T-helper 2 cell treated with Interferon-gamma antibody and Interleukin-4, amounts not matched to agents 100 ng/mL and 5 ng/mL, for 36 hours (primary cell): Measurements from ENCODE around the gene PNPLA5. TPM values are rescaled to one million over a fixed set of nuclear protein-coding genes. Genes with fewer than 3 reads are reported as not detected.

Experiments
- intact Hi-C: fragments of 100-400 bp; cut with micrococcal nuclease; formaldehyde crosslinking; loops from one replicate; pipeline ENCODE4 v1.15.1; 2023
- total RNA-seq: library from RNA; stranded (reverse); gene quantifications from 2 replicates; pipeline ENCODE4 v1.2.3, GENCODE V29; 2022

PNPLA5 gene
- total RNA-seq, 1 donor from 2014 or later, result not detected

DNA sequence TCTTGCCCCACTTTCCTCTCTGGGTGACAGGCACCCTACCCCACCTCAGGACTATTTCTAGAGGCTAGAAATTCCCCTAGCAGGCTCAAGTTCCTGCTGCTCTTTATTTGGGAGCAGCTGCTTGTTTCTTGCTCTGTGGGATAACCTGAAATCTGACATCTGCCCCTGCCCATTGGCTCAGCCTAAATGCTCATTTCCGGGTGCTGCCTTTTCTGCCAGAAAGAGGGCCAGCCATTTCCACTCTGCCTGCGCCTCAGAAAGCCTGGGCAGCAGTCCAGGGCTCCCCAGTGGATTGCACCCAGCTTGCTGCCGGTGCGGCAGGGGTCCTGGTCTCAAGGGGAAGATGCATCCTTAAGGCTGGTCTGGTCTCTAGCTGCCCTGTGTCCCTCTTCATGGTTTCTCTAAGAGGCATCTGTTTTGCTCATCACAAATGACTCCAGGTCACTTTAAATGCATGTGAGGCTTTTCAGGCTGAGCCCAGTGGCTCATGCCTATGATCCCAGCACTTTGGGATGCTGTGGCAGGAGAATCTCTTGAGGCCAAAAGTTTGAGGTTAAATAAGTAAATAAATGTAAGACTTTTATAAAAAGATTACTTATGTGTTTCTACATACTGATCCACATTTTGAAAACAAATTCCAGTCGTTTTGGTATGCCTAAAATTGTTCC lies 10.3 kb upstream of the PNPLA5 start:
- intact Hi-C loops, result no loop called here

DNA sequence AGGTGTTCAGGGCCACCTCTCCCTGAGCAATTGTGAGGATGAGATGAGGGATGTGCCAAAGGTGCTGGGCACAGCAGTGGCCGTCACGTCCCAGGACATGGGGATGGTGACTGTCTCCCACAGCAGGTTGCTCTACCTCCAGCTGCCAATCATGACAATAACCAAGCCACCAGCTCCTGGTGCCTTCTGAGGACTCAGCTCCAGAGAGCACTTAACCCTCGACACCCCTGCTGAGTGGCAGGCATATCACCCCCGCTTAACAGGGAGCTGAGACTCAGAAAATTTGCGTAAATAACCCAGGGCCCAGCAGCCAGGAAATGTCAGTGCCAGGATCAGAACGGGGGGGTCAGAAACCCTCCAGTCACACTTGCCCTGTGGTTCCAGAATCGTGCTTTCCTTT lies 8.4 kb upstream of the PNPLA5 start:
- intact Hi-C loops, result no loop called here

DNA sequence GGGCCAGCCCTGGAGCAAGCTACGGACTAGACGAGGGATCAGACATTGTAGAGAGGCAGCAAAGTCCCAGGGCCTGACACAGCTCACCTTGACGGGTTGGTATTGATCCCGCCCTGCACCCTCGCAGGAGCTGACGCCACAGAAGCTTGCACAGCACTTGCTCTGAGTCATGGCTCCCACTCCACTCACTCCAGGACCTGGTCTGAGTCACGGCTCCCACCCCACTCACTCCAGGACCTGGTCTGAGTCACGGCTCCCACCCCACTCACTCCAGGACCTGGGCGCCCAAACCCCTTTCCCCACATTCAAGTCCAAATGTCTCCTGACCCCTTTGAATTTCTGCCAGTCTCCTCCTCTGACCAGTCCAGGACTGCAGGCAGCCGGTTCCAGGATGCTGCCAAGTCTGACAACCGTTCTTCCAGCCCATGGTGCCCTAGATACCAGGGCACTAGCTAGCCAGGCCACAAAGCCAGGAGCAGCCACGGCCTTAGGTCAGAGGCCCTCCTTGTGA lies 6.0 kb upstream of the PNPLA5 start:
- intact Hi-C loops, result no loop called here

DNA sequence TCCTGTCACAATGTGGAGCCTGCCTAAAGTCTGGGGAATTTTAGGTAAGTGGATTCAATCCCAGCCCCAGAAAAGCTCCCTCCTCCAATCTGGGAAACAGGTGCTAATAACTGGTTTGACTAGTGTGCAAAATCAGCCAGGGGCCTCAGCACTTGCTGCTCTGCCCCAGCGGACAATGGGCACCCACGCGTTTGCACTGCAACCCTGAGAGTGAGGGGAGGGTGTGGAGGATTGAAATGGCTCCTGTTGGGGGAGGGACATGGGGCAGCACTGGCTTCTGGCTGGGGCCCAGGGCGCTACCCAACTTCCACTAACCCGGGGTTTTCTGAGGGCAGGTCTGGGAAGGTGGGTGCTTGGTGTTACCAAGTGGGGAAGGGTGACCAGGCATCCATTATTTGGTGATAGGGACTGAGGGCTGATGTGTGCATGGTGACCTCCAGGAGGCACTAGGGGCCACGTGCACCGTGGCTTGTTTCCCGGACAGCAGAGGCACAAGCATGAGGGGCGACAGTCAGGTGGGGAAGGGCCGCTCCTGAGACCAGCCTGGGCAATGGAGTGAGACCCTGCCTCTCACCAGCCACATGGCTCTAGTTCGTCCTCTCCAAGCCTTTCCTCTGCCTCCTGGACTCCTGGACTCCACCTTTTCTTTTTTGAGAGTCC lies 4.3 kb upstream of the PNPLA5 start:
- intact Hi-C loops, result no loop called here

DNA sequence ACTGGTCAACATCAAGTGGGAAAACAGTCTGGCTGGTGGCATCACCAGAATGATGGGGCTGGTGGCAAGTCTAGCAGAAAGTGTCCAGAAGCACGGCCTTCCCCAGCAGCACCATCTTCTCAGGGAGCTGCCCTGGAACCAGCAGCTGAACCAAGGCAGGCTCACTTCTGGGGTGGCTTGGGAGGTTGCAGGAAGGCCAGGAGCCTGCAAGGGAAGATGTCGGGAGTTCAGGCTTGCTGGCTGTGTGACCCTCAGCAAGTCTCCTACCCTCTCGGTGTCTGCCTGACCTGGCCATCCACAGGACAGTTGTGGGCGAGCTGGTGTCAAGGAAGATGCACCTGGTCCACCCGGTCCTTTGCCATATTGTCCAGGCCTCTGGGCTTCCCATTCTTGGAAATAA lies 2.3 kb upstream of the PNPLA5 start:
- intact Hi-C loops, result no loop called here

DNA sequence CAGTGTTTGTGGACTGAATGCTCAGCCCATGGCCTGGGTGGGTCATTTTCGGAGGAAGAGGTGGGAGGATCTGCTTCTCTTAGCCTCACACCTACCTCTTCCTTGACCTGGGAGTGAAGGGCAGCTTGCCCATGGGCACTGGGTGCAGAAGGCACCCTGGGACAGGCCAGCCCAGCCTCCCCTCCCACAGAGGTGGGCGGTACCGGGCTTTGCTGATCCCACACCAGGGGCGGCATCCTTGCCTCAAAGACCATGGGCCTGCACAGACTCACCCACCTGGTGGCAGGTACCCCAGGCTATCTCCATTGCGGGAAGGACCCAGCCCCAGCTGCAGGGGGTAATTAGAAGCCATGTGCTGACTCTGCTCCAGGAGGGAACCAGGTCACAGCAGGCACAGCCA lies 1.5 kb upstream of the PNPLA5 start:
- intact Hi-C loops, result no loop called here

DNA sequence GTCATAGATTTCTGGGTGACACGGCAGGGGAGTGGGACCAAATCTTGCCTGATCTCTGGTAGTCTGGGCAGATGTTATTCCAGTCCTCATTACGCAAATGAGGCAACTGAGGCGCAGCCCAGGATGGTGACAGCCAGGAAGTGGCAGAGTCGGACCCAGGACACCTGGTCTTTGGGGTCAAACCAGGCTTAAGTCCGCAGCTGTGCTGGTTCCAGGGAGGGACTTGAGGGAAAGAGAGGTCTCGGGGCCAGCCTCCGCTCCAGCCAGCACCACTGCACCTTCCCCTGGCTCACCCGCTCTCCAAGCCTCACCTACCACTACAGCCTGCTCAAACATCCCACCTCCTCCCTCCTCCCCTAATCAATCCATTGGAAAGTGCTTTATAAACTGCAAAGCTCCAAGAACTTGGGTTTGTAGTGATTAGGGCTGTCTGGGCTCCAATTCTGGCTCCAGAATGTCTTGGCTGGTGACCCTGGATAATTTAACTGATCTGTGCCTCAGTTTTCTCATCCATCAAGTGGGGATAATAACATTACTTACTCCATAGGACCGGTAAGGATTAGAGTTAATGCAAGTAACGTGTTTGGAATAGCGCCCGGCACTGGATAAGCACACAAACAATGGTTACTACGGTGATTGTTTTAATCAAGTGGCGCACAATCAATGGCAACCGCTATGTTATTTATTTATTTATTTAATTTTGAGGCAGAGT lies 526 bp upstream of the PNPLA5 start:
- intact Hi-C loops, result no loop called here

DNA sequence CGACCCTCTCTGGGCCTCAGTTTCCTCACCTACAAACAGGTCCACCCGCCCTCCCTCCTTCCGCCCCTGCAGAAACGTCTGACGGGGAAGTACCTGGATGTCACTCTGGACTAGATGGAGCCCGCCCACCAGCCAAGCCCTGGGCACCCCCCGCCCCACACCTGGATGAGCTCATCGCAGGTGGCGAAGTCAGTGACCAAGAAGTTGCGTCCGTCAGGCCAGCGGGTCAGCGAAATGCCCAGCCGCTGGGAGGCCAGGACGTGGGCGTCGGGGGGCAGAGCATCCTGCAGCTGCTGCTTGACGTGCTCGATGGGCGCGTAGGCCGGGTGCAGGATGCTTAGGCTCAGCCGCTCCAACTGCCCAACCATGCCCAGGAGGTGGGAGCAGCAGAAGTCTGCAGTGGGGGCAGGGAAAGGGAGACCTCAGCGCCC lies 897 bp downstream of the PNPLA5 start:
- intact Hi-C loops, result no loop called here

DNA sequence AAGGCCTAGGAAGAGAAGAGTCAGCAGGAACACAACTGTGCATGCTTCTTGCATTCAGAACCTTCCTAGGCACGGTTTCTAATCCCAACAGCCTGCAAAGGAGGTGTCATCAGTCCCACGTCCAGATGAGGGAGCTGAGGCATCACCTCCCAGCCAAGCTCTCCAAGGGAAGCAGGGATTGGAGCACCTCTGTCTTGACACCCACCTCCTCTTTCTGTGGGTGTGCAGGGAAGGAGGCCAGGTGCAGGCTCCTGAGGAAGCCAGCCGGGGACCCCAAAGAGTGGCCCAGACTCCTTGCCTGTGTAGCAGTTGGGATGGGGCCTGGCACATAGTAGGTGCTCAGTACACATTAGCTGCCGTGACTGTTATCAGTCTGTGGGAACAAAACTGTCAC lies 2.0 kb downstream of the PNPLA5 start:
- intact Hi-C loops, result no loop called here

DNA sequence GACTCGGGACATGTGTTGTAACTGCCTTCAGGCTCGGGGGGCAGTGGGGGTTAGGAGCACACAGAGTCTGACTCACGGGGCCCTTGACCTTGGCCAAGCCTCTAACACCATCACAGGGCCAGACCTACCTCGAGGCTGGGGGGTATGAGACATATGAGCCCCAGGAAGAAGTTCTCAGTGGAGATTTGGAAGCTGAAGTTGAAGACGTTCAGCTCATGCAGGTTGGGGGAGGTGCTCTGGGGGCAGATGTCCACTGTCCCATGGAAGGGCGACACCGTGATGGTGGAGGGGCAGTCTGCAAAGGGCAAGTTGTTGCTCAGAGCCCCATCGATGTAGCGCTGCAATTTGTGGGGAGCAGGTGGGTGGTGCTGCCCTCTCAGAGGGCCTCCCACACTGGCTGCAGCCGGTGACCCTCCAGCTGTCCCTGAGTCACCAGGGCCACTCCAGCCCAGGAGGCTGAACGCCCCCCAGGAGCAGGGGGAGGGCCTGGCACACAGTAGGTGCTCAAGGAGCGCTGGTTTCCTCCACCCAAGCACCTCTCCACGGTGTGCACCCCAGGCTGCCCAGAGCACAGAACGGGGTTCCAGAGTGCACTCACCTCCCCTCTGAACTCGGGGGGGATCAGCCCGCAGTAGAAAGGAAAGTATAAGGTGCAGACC lies 2.5 kb downstream of the PNPLA5 start:
- intact Hi-C loops, result no loop called here

DNA sequence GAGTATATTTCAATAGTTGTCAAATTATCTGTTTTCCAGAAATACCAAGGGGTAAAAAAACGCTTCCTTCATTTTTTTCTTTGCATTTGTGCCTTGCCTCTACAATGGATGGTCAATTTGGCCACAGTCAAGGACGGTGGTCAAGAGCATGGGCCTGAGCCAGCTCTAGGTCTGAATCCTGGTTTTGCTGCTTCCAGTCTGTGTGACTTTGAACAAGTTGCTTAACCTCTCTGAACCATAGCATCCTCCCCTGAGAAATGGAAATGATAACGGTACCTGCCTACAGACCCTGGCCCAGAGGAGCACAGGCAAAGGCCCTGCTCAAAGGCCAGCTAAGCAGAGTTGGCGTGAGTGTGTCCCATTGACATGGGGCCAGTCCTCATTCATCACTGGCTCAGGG lies 3.1 kb downstream of the PNPLA5 start:
- intact Hi-C loops, result no loop called here

DNA sequence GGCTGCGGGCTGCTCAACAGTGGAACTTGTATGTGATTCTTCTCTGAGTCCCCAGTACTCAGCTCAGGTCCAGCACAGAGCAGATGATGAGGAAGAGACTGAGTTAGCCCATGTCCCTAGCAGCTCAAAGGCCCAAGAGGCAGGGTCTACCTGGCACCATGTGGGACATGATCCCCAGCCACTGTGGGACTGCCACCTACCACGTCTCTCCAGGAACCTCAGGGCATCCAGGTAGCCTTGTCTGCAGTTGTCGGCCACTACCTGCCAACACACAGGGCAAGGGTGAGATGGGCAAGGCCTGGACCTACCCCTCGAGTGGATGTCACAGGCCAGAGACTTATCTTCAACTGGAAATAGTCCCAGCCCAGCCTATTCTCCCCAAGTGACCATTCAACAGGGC lies 4.4 kb downstream of the PNPLA5 start:
- intact Hi-C loops, result no loop called here

DNA sequence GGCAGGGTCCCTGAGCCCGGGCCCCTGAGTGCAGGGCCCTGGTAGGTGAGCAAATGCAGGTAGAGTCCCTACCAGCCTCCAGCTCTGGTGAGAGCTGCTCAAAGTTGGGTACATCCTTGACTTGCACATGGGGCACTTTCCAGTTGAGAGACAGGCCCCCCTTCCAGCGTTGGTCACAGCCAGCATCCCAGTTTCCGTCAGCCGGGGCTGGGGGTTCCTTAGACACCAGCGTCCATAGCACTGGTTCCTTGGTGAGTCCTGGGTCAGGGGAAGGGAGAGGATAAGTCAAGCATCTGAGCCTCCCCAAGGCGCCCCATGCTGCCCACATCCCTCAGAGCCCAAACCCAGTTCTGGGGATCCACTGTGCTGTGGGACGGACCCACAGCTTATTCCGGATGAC lies 5.6 kb downstream of the PNPLA5 start:
- intact Hi-C loops, result no loop called here

DNA sequence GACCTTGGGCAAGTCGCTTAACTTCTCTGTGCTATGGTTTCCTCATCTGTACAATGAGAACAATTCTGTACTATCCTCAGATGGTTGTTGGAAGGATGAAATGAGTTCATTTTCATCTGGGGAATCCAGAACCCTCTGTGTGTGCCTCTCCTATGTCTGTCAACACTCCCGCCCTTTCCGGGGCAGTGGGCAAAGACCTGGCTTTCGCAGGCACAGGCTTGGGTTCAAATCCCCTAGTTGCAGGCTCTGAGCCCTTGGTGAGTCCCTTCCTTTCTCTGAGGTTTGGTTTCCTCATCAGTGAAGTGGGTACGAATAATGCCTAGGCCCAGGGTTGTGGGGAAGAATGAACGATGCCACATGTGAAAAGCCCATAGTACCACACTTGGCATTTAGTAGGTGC lies 6.0 kb downstream of the PNPLA5 start:
- intact Hi-C loops, result no loop called here

DNA sequence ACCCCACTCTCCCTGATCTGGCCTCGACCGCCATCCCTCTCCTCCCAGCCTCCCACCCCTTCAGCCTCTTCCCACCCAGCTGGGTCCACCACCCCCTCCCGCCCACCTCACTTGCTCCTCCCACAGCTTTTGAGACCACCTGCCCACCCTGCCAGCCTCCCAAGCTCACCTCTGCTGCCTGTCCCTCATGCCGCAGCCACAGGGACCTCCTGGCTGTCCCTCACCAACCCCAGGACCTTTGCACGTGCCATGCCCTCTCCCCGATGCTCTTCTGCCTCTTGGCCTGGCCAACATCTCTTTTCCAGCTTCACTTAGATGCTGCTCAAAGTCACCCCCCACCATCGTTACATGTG lies 6.5 kb downstream of the PNPLA5 start:
- intact Hi-C loops, result no loop called here

DNA sequence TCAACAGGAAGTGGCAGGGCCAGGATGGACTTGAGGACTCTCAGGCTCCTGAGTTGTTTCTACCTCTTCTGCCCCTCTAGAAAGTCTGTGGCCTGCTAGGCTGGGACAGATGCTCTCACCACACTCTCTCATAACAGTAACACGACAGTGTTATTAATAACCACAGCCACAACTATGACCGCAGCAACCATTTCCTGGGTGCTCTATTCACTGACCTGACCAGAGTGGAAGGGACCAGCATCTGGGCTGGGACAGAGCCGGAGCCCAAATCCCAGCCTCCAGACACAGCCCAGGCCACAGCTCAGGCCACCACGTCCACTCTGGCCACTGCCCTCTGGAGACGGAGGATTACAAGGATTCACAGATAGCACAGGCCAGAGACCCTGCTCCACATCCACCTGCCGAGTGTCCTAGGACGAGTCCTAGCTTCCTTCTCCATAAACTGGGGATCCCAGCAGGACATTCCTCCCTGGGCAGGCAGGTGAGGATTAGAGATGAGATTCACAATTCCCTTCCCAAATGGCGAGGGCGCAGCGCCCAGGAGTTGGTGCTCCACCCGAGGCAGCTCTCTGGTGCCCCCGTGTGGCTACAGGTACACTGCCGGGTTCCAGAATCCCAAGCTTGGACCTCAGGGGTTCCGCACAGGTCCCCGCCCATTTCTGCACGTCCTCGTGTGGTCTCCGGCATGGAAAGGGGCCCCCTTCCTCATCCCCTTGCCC lies 7.1 kb downstream of the PNPLA5 start:
- intact Hi-C loops, result no loop called here

DNA sequence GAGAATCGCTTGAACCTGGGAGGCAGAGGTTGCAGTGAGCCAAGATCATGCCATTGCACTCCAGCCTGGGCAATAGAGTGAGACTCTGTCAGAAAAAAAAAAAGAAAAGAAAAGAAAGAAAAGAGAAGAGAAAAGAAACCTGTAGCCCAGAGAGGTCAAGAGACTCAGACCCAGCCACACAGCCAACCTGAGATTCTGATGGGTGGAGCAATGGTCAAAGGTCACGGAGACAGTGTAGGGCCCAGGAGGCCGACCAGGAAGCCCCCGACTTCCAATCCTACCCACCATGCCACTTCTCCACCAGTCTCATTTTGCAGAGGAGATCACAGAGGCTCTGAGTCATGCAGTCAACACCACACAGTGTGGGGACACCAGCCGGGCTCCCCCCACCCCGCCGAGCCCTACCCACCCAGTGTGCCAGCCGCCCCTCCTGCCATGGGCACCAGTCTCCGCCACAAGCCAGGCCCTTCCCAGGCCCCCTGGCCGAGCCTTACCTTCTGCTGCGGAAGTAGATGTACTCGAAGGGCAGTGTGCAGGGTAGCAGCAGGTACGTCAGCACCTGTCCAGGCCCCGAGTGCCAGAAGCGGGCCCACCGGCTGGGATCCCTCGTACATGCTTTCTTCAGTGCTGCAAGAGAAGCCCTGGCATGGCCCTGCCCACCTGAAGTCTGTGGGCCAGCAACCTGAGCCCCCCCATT lies 7.9 kb downstream of the PNPLA5 start:
- intact Hi-C loops, result loop anchor here (1.0 kb wide), 1 partner anchor 62 kb away; no protein-coding TSS in a partner anchor

DNA sequence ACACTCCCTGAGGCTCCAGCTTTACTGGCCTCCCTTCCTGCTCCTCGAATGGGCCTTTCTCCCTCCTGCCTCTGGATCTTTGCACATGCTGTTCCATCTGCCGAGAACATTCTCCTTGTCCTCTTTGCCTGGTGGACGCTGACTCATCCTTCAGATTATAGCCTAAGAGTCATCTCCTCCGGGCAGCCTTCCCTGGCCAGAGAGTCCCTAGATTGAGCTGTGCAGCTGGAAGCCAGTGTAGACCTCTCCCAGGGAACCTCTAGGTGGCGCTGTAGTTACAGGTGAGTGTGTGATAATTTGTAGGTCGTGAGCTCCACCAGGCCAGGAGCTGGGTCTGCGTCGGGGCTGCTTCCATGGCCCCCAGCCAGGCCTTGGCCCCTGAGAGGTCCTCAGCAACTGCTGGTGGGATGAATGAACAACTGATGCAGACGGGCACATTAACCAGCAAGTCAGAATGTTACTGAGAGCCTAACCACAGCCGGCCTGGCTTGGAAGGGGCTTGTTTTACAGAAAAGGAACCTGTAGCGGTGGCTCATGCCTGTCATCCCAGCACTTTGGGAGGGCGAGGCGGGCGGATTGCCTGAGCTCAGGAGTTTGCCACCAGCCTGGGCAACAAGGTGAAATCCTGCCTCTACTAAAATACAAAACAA lies 8.7 kb downstream of the PNPLA5 start:
- intact Hi-C loops, result loop anchor here (1.0 kb wide), 1 partner anchor 63 kb away; no protein-coding TSS in a partner anchor

DNA sequence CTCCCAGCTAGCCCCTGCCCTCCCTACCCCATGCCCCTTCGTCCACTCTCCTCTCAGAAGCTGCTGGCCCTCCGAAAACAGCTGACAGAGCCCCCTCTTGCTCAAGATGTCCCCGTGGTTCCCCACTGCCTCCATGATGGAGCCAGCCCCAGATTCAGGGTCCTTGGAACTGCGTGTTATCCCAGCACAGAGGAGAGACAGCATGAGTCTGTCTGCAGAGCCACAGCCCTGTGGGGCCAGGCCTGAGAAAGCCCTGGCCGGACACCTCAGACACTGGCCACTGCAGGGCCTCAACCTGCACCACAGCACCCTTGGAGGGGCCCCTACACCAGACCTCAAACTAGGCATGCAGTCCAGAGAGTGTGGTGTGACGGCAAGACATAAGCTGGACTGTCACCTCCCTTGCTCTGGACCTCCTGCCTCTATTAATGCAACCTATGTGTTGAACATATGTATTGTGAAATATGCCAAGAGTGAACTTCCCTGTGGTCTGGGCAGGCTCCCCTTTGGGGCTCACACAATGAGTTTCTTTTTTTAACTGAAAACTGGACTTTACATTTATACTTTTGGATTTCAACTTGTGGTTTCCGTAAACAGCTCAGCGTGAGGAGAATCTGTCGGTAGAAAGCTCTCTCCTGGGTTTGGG lies 9.6 kb downstream of the PNPLA5 start:
- intact Hi-C loops, result no loop called here
